Posterior vena cava (tissue), 2 donors: Measurements from ENCODE around the gene TMEM54. TPM values are rescaled to one million over a fixed set of nuclear protein-coding genes. Genes with fewer than 3 reads are reported as not detected.
A peak's percentile ranks its signal among the peaks of the same experiment; 100 is the strongest.

Experiments
- DNase-seq: peaks from one replicate; pipeline ENCODE4 v3.0.0-alpha.2; 2020; ENCODE audit warnings: low spot score
- intact Hi-C, 2 donors: fragments of 100-400 bp; cut with DNase I; formaldehyde crosslinking; loops; one replicate each; pipeline versions ENCODE4 v1.14.1 to v1.14.2; 2022 to 2023
- total RNA-seq, 2 donors: library from RNA; stranded (reverse); fragmentation: NEBNext Ultra II Directional; extraction: Animal tissue kit (Norgen Biotek cat#: 25700); gene quantifications; one replicate each; pipeline ENCODE4 v1.2.1, GENCODE V29; 2021
- donor health status: DM: yes; HTN: yes; CAD: no.
- donor health status: DM: yes; HTN: yes; CAD: no.

Gene TMEM54
- total RNA-seq, 2 donors from 2014 or later = 33.5 to 36.0 TPM

GRCh38 chr1:32870615-32871363 lies 30.4 kb downstream of the TMEM54 start, which contains the start of gene FNDC5:
Gene FNDC5 (minus strand): TSS chr1:32870912.
- peak; percentile 79 for DNase-seq
- intact Hi-C loops = loop anchor here in 1 of 2 donors (5.0 kb wide), 1 partner anchor 158 kb away; no protein-coding TSS in a partner anchor

GRCh38 chr1:32869923-32870614 lies 31.1 kb downstream of the TMEM54 start:
- intact Hi-C loops = loop anchor here in 1 of 2 donors (5.0 kb wide), 1 partner anchor 158 kb away; no protein-coding TSS in a partner anchor
- DNase-seq = no peak

- DNase-seq = no peak
- intact Hi-C loops = no loop called here
Observed at GRCh38 chr1:32868806-32869455, 32.3 kb downstream of the TMEM54 start.

GRCh38 chr1:32868085-32868484 lies 33.1 kb downstream of the TMEM54 start:
- intact Hi-C loops = no loop called here
- no peak for DNase-seq

- intact Hi-C loops = no loop called here
- no peak for DNase-seq
Observed at GRCh38 chr1:32867671-32868070, 33.5 kb downstream of the TMEM54 start.

GRCh38 chr1:32867151-32867550 lies 34.0 kb downstream of the TMEM54 start:
- intact Hi-C loops = no loop called here

GRCh38 chr1:32865639-32866405 lies 35.4 kb downstream of the TMEM54 start:
- intact Hi-C loops = no loop called here
- no peak for DNase-seq

More at GRCh38 chr1:32867151-32867550, 34.0 kb downstream of the TMEM54 start:
- DNase-seq = no peak

GRCh38 chr1:32864375-32865019 lies 36.7 kb downstream of the TMEM54 start:
- no peak for DNase-seq
- intact Hi-C loops = no loop called here

- intact Hi-C loops = no loop called here
- DNase-seq = no peak
Observed at GRCh38 chr1:32863881-32864245, 37.3 kb downstream of the TMEM54 start.

- DNase-seq = no peak
Observed at GRCh38 chr1:32863218-32863880, 37.8 kb downstream of the TMEM54 start.

GRCh38 chr1:32861904-32862695 lies 39.1 kb downstream of the TMEM54 start:
- no peak for DNase-seq
- intact Hi-C loops = no loop called here

More at GRCh38 chr1:32863218-32863880, 37.8 kb downstream of the TMEM54 start:
- intact Hi-C loops = no loop called here

- no peak for DNase-seq
- intact Hi-C loops = no loop called here
Observed at GRCh38 chr1:32860566-32860965, 40.6 kb downstream of the TMEM54 start.

- DNase-seq = no peak
- intact Hi-C loops = no loop called here
Observed at GRCh38 chr1:32859915-32860314, 41.3 kb downstream of the TMEM54 start.

- intact Hi-C loops = no loop called here
Observed at GRCh38 chr1:32858791-32859190, 42.4 kb downstream of the TMEM54 start.

GRCh38 chr1:32858136-32858535 lies 43.1 kb downstream of the TMEM54 start:
- DNase-seq = no peak

More at GRCh38 chr1:32858791-32859190, 42.4 kb downstream of the TMEM54 start:
- no peak for DNase-seq

GRCh38 chr1:32855861-32856617 lies 45.1 kb downstream of the TMEM54 start:
- no peak for DNase-seq

More at GRCh38 chr1:32858136-32858535, 43.1 kb downstream of the TMEM54 start:
- intact Hi-C loops = no loop called here

More at GRCh38 chr1:32855861-32856617, 45.1 kb downstream of the TMEM54 start:
- intact Hi-C loops = no loop called here
